Activated CD4-positive, alpha-beta T cell treated with anti-CD3 and anti-CD28 coated beads for 36 hours (primary cell): Measurements from ENCODE around the gene MAP3K8. TPM values are rescaled to one million over a fixed set of nuclear protein-coding genes. Genes with fewer than 3 reads are reported as not detected.
"Not testable (repeated sequence)": the region's sequence is repeated elsewhere in the genome, so short reads cannot be mapped to it uniquely, and the experiment has no call there.

Experiments
- ATAC-seq: fragments of 200-7000 bp; cut with Tn5 transposase; one replicate; pipeline ENCODE4 v1.10.0; 2021; ENCODE audit warnings: mild to moderate bottlenecking, moderate library complexity
- CTCF ChIA-PET: fragments of 350-600 bp; sonication (Branson Sonifier 250); formaldehyde crosslinking; loops from one replicate; lab custom pipeline; 2021; ENCODE audit warnings: antibody characterized with exemption; lab: Charles Lee
- POLR2A ChIA-PET: fragments of 350-600 bp; sonication (Branson Sonifier 250); formaldehyde crosslinking; loops from one replicate; lab custom pipeline; 2021; ENCODE audit warnings: antibody characterized with exemption, inconsistent platforms; lab: Charles Lee
- DNase-seq: peaks from one replicate; pipeline ENCODE4 v3.0.0-alpha.2; 2020
- H3K27ac Mint-ChIP-seq: one replicate; pipeline ENCODE4 v1.8.0; 2021; ENCODE audit warnings: mixed read lengths
- H3K27me3 Mint-ChIP-seq: one replicate; pipeline ENCODE4 v1.8.0; 2021; ENCODE audit warnings: mixed read lengths
- H3K36me3 Mint-ChIP-seq: one replicate; pipeline ENCODE4 v1.8.0; 2021; ENCODE audit warnings: low read depth, mixed read lengths
- H3K4me1 Mint-ChIP-seq: one replicate; pipeline ENCODE4 v1.8.0; 2021; ENCODE audit warnings: mixed read lengths
- H3K4me3 Mint-ChIP-seq: one replicate; pipeline ENCODE4 v1.8.0; 2021; ENCODE audit warnings: mild to moderate bottlenecking, moderate library complexity, mixed read lengths
- H3K9me3 Mint-ChIP-seq: one replicate; pipeline ENCODE4 v1.8.0; 2021; ENCODE audit warnings: low read depth, mixed read lengths
- intact Hi-C, 2 experiments: fragments of 100-400 bp; cut with DNase I in 1 of 2; cut with micrococcal nuclease in 1 of 2; formaldehyde crosslinking; loops; one replicate each; pipeline versions ENCODE4 v1.14.2 to v1.15.1; 2022 to 2024; cut with DNase I, micrococcal nuclease
- total RNA-seq, 2 experiments: library from RNA; stranded (reverse); gene quantifications; one replicate each; pipeline ENCODE4 v1.2.3, GENCODE V29; 2021

MAP3K8 gene
- total RNA-seq, 2 experiments from 2014 or later = 19.9 to 22.9 TPM

- H3K27me3 Mint-ChIP-seq = no peaks in the 10 kb centered on the region
- peak; percentile 38 for DNase-seq
- H3K27ac Mint-ChIP-seq = peak overlapping the region; percentile 74
- peaks cover 51% of the 10 kb centered on the region for H3K4me1 Mint-ChIP-seq
- peaks cover 30% of the 10 kb centered on the region for H3K36me3 Mint-ChIP-seq
- H3K9me3 Mint-ChIP-seq = no peaks in the 10 kb centered on the region
- no peak for ATAC-seq
- H3K4me3 Mint-ChIP-seq = peak overlapping the region; percentile 92
- intact Hi-C loops = loop anchor here in 1 of 2 experiments (5.0 to 10.0 kb wide), 4 partner anchors 700 to 1900 kb away; partner anchors contain the start of gene WAC
- ChIA-PET POLR2A (interaction anchor here (0.5 to 1.0 kb wide), 3 partner anchors 58 to 1714 kb away, joined by 3 read pairs; no protein-coding TSS in a partner anchor), CTCF (interaction anchor here (1.5 kb wide), 1 partner anchor 98 kb away, joined by 5 read pairs; no protein-coding TSS in a partner anchor)
These were observed 1.1 kb downstream of the MAP3K8 start for GRCh38 chr10:30435073-30435422.

GRCh38 chr10:30435499-30436167 lies 1.6 kb downstream of the MAP3K8 start:
- ATAC-seq, H3K27me3 Mint-ChIP-seq, H3K9me3 Mint-ChIP-seq, DNase-seq: not testable (repeated sequence)
- Mint-ChIP-seq H3K27ac (peak overlapping the region; percentile 74), H3K4me3 (peak overlapping the region; percentile 92), H3K4me1 (peaks cover 53% of the 10 kb centered on the region), H3K36me3 (peaks cover 33% of the 10 kb centered on the region)
- ChIA-PET CTCF (interaction anchor here (1.5 to 2.8 kb wide), 2 partner anchors 11 to 97 kb away, joined by 5 to 7 read pairs; no protein-coding TSS in a partner anchor), POLR2A (interaction anchor here (1.0 kb wide), 1 partner anchor 58 kb away, joined by 3 read pairs; no protein-coding TSS in a partner anchor)
- intact Hi-C loops = loop anchor here in 1 of 2 experiments (2.0 to 10.0 kb wide), 6 partner anchors 87 to 1901 kb away; partner anchors contain the start of genes MTPAP and WAC

GRCh38 chr10:30436191-30436611 lies 2.2 kb downstream of the MAP3K8 start:
- peak; percentile 29 for DNase-seq

GRCh38 chr10:30436671-30437030 lies 2.7 kb downstream of the MAP3K8 start:
- intact Hi-C loops = loop anchor here (1.0 to 10.0 kb wide), 9 partner anchors 18 to 1902 kb away; partner anchors contain the start of genes MTPAP (in 1 of the 2) and WAC (in 1 of the 2)
- ATAC-seq (no peak), DNase-seq (no peak)
- peaks cover 36% of the 10 kb centered on the region for H3K36me3 Mint-ChIP-seq
- H3K9me3 Mint-ChIP-seq = no peaks in the 10 kb centered on the region
- ChIA-PET CTCF (interaction anchor here (0.9 to 2.8 kb wide), 9 partner anchors 10 to 154 kb away, joined by 3 to 7 read pairs (median 5); no protein-coding TSS in a partner anchor), POLR2A (interaction anchor here (0.6 to 1.1 kb wide), 4 partner anchors 11 to 712 kb away, joined by 3 to 8 read pairs (median 4); no protein-coding TSS in a partner anchor)
- H3K4me1 Mint-ChIP-seq = peaks cover 53% of the 10 kb centered on the region
- H3K27ac Mint-ChIP-seq = peak overlapping the region; percentile 73
- no peaks in the 10 kb centered on the region for H3K27me3 Mint-ChIP-seq
- H3K4me3 Mint-ChIP-seq = peak overlapping the region; percentile 92

More at GRCh38 chr10:30436191-30436611, 2.2 kb downstream of the MAP3K8 start:
- Mint-ChIP-seq H3K27me3 (no peaks in the 10 kb centered on the region), H3K36me3 (peaks cover 36% of the 10 kb centered on the region), H3K9me3 (no peaks in the 10 kb centered on the region), H3K4me3 (peak overlapping the region; percentile 92), H3K27ac (peak overlapping the region; percentile 73), H3K4me1 (peaks cover 54% of the 10 kb centered on the region)
- ATAC-seq = no peak
- CTCF ChIA-PET = interaction anchor here (1.3 to 2.8 kb wide), 4 partner anchors 11 to 40 kb away, joined by 3 to 7 read pairs (median 6); no protein-coding TSS in a partner anchor
- POLR2A ChIA-PET = interaction anchor here (0.6 kb wide), 1 partner anchor 712 kb away, joined by 4 read pairs; no protein-coding TSS in a partner anchor
- intact Hi-C loops = loop anchor here in 1 of 2 experiments (2.0 to 10.0 kb wide), 6 partner anchors 87 to 1901 kb away; partner anchors contain the start of genes MTPAP and WAC

GRCh38 chr10:30437031-30437841 lies 3.3 kb downstream of the MAP3K8 start:
- Mint-ChIP-seq H3K27me3 (no peaks in the 10 kb centered on the region), H3K4me1 (peaks cover 55% of the 10 kb centered on the region), H3K27ac (peak overlapping the region; percentile 73), H3K4me3 (peak overlapping the region; percentile 92), H3K36me3 (peaks cover 42% of the 10 kb centered on the region), H3K9me3 (no peaks in the 10 kb centered on the region)
- ChIA-PET CTCF (interaction anchor here (0.7 to 2.8 kb wide), 17 partner anchors 10 to 154 kb away, joined by 3 to 7 read pairs (median 4); no protein-coding TSS in a partner anchor), POLR2A (interaction anchor here (0.6 to 1.1 kb wide), 5 partner anchors 8 to 713 kb away, joined by 3 to 8 read pairs (median 3); no protein-coding TSS in a partner anchor)
- intact Hi-C loops = loop anchor here (1.0 to 10.0 kb wide), 9 partner anchors 19 to 1902 kb away; partner anchors contain the start of genes MTPAP (in 1 of the 2) and WAC (in 1 of the 2)
- DNase-seq (peak; percentile 66), ATAC-seq (peak; percentile 54)

GRCh38 chr10:30438021-30438850 lies 4.3 kb downstream of the MAP3K8 start:
- peaks cover 47% of the 10 kb centered on the region for H3K4me1 Mint-ChIP-seq
- intact Hi-C loops = loop anchor here in 1 of 2 experiments (5.0 to 10.0 kb wide), 4 partner anchors 703 to 1903 kb away; partner anchors contain the start of gene WAC
- peaks cover 47% of the 10 kb centered on the region for H3K36me3 Mint-ChIP-seq
- no peak for ATAC-seq
- peak overlapping the region; percentile 73 for H3K27ac Mint-ChIP-seq
- H3K27me3 Mint-ChIP-seq = no peaks in the 10 kb centered on the region
- CTCF ChIA-PET = interaction anchor here (0.6 to 2.8 kb wide), 15 partner anchors 9 to 1252 kb away, joined by 3 to 7 read pairs (median 4); no protein-coding TSS in a partner anchor
- H3K4me3 Mint-ChIP-seq = peak overlapping the region; percentile 92
- no peaks in the 10 kb centered on the region for H3K9me3 Mint-ChIP-seq
- POLR2A ChIA-PET = interaction anchor here (0.7 to 1.2 kb wide), 2 partner anchors 9 to 257 kb away, joined by 4 read pairs; no protein-coding TSS in a partner anchor
- no peak for DNase-seq

GRCh38 chr10:30439931-30440330 lies 5.9 kb downstream of the MAP3K8 start:
- no peak for DNase-seq
- CTCF ChIA-PET = no interaction called here
- Mint-ChIP-seq H3K4me3 (no peak overlapping the region), H3K9me3 (no peaks in the 10 kb centered on the region), H3K4me1 (peaks cover 47% of the 10 kb centered on the region), H3K27ac (no peak overlapping the region), H3K36me3 (peaks cover 51% of the 10 kb centered on the region), H3K27me3 (no peaks in the 10 kb centered on the region)
- POLR2A ChIA-PET = interaction anchor here (0.6 kb wide), 1 partner anchor 559 kb away, joined by 5 read pairs; no protein-coding TSS in a partner anchor
- intact Hi-C loops = loop anchor here in 1 of 2 experiments (5.0 to 10.0 kb wide), 4 partner anchors 705 to 1905 kb away; partner anchors contain the start of gene WAC
- no peak for ATAC-seq

GRCh38 chr10:30442019-30442606 lies 8.1 kb downstream of the MAP3K8 start:
- peaks cover 34% of the 10 kb centered on the region for H3K4me1 Mint-ChIP-seq
- ChIA-PET POLR2A (no interaction called here), CTCF (interaction anchor here (0.6 kb wide), 1 partner anchor 101 kb away, joined by 4 read pairs; no protein-coding TSS in a partner anchor)
- H3K27me3 Mint-ChIP-seq = no peaks in the 10 kb centered on the region
- no peak overlapping the region for H3K4me3 Mint-ChIP-seq
- intact Hi-C loops = no loop called here
- DNase-seq = no peak
- no peak overlapping the region for H3K27ac Mint-ChIP-seq
- no peaks in the 10 kb centered on the region for H3K9me3 Mint-ChIP-seq
- ATAC-seq = no peak
- H3K36me3 Mint-ChIP-seq = peaks cover 41% of the 10 kb centered on the region

GRCh38 chr10:30443049-30443448 lies 9.1 kb downstream of the MAP3K8 start:
- intact Hi-C loops = no loop called here
- no peaks in the 10 kb centered on the region for H3K9me3 Mint-ChIP-seq
- H3K27me3 Mint-ChIP-seq = no peaks in the 10 kb centered on the region
- no peak overlapping the region for H3K27ac Mint-ChIP-seq
- POLR2A ChIA-PET = no interaction called here
- CTCF ChIA-PET = interaction anchor here (0.6 kb wide), 1 partner anchor 100 kb away, joined by 4 read pairs; no protein-coding TSS in a partner anchor
- ATAC-seq = no peak
- no peak for DNase-seq
- H3K4me3 Mint-ChIP-seq = no peak overlapping the region
- H3K4me1 Mint-ChIP-seq = peaks cover 32% of the 10 kb centered on the region
- peaks cover 43% of the 10 kb centered on the region for H3K36me3 Mint-ChIP-seq
